Measurements from ENCODE around the gene CLIC3. TPM values are rescaled to one million over a fixed set of nuclear protein-coding genes. Genes with fewer than 3 reads are reported as not detected.
A peak's percentile ranks its signal among the peaks of the same experiment; 100 is the strongest.

CLIC3 gene
- polyA plus RNA-seq, 2 donors, result 351 to 474 TPM

- WGBS, 2 donors, result 84 to 86% methylated on average over 9 to 11 of the region's 11 CpGs
- Histone ChIP-seq H3K4me3 (ENCODE audit: low read depth in 1 of 2, low read length in 2 of 2) (no peak overlapping the region), H3K27me3 (ENCODE audit: control insufficient read depth in 1 of 2, insufficient read depth in 2 of 2, low read length in 2 of 2) (no peaks in the 10 kb centered on the region), H3K4me1 (ENCODE audit: control insufficient read depth in 2 of 2, insufficient read depth in 2 of 2, low read length in 1 of 2) (peaks cover 7 to 9% of the 10 kb centered on the region in 2 donors), H3K9me3 (ENCODE audit: control insufficient read depth in 2 of 2, insufficient read depth in 1 of 2, low read depth in 1 of 2, low read length in 1 of 2) (no peaks in the 10 kb centered on the region), H3K36me3 (ENCODE audit: control insufficient read depth in 2 of 2, insufficient read depth in 2 of 2, low read length in 1 of 2) (no peaks in the 10 kb centered on the region), H3K27ac (ENCODE audit: low read depth in 2 of 2, low read length in 1 of 2) (no peak overlapping the region)
Measured at GRCh38 chr9:136970361-136970760, 26.0 kb downstream of the CLIC3 start.

- Histone ChIP-seq H3K27ac (ENCODE audit: low read depth in 2 of 2, low read length in 1 of 2) (no peak overlapping the region), H3K4me3 (ENCODE audit: low read depth in 1 of 2, low read length in 2 of 2) (no peak overlapping the region)
Measured at GRCh38 chr9:136969774-136970173, 26.6 kb downstream of the CLIC3 start.

GRCh38 chr9:136969150-136969549 is 27.2 kb downstream of the CLIC3 start:
- Histone ChIP-seq H3K27ac (ENCODE audit: low read depth in 2 of 2, low read length in 1 of 2) (no peak overlapping the region), H3K9me3 (ENCODE audit: control insufficient read depth in 2 of 2, insufficient read depth in 1 of 2, low read depth in 1 of 2, low read length in 1 of 2) (no peaks in the 10 kb centered on the region), H3K4me1 (ENCODE audit: control insufficient read depth in 2 of 2, insufficient read depth in 2 of 2, low read length in 1 of 2) (peaks cover 5% of the 10 kb centered on the region in 2 donors), H3K36me3 (ENCODE audit: control insufficient read depth in 2 of 2, insufficient read depth in 2 of 2, low read length in 1 of 2) (no peaks in the 10 kb centered on the region), H3K27me3 (ENCODE audit: control insufficient read depth in 1 of 2, insufficient read depth in 2 of 2, low read length in 2 of 2) (no peaks in the 10 kb centered on the region), H3K4me3 (ENCODE audit: low read depth in 1 of 2, low read length in 2 of 2) (no peak overlapping the region)
- 71 to 76% methylated on average over 17 of the region's 17 CpGs for WGBS, 2 donors

More at GRCh38 chr9:136969774-136970173, 26.6 kb downstream of the CLIC3 start:
- H3K9me3 ChIP-seq (ENCODE audit: control insufficient read depth in 2 of 2, insufficient read depth in 1 of 2, low read depth in 1 of 2, low read length in 1 of 2), result no peaks in the 10 kb centered on the region
- no peaks in the 10 kb centered on the region for H3K36me3 ChIP-seq (ENCODE audit: control insufficient read depth in 2 of 2, insufficient read depth in 2 of 2, low read length in 1 of 2)
- peaks cover 4 to 5% of the 10 kb centered on the region in 2 donors for H3K4me1 ChIP-seq (ENCODE audit: control insufficient read depth in 2 of 2, insufficient read depth in 2 of 2, low read length in 1 of 2)
- 70 to 72% methylated on average over 5 of the region's 5 CpGs for WGBS, 2 donors
- no peaks in the 10 kb centered on the region for H3K27me3 ChIP-seq (ENCODE audit: control insufficient read depth in 1 of 2, insufficient read depth in 2 of 2, low read length in 2 of 2)

DNA sequence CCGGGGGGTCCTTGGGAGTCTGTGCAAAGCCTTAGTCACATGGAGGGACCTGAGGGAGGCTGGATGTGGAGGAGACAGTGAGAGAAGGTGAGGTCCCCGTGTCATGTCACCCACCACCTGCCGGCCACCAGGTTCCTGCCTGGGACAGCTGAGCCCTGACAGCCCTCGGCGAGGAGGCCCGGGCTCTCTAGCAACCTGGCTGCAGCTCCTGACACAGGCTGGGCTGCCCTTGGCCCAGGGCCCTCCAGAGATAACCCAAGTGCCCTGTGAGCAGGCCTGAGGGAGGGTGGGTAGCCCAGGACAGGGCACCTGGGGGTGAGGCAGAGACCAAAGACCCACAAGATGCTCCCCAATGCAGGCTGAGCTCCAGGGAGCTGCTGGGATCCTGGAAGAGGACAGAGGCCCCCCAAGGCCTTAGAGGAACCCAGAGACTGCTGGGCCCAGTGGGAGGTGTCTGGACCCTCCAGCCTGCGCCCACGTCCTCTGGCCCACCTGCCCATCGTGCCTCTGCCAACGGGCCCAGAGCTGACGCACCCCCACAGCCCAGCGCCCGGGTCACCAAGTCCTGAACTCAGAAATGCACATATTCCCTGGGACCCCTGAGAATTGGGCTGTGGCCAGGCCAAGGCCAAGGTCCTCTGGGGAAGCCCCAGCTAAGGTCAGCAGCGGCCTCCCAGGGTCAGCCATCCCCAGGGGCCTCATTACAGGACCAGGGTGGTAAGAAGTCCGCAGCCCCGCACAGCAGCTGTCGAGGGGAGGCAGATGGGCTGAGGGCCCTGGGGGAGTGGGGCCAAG is 27.8 kb downstream of the CLIC3 start:
- 81 to 82% methylated on average over 17 of the region's 17 CpGs for WGBS, 2 donors
- no peaks in the 10 kb centered on the region for H3K9me3 ChIP-seq (ENCODE audit: control insufficient read depth in 2 of 2, insufficient read depth in 1 of 2, low read depth in 1 of 2, low read length in 1 of 2)

DNA sequence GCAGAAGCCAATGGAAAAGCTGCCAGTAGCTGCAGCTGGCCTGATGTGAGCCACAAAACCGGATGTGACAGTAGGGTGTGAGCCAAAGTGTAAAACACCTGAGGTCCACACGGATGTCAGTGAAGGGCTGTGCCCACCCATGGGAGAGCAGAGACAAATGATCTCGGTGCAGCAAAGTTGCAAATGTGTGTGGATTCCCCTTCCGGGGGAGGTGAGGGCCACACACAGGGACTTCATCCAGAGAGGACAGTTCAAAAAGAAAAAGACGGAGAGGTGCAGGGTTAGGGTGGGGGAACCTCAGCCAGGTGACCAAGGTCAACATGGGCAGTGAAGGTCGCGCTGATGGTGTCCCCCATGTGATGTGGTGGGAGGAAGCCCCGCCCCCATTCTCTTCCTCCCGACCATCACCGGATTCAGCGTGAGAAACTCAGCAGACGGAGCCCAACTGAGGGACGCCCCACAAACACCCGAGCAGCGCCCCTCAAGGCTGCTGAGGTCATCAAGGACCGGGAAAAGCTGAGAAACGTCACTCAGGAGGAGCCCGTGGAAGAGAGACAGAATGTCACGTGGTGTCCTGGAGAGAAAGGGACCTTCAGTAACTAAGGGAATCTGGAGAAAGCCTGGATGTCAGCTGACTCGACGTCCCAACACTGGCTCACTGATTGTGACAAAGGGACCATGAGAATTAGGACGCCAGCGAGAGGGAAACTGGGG is 30.4 kb downstream of the CLIC3 start:
- no peak overlapping the region for H3K4me3 ChIP-seq (ENCODE audit: low read depth in 1 of 2, low read length in 2 of 2)
- H3K4me1 ChIP-seq (ENCODE audit: control insufficient read depth in 2 of 2, insufficient read depth in 2 of 2, low read length in 1 of 2), result peaks cover 5 to 16% of the 10 kb centered on the region in 2 donors
- no peaks in the 10 kb centered on the region for H3K27me3 ChIP-seq (ENCODE audit: control insufficient read depth in 1 of 2, insufficient read depth in 2 of 2, low read length in 2 of 2)
- H3K36me3 ChIP-seq (ENCODE audit: control insufficient read depth in 2 of 2, insufficient read depth in 2 of 2, low read length in 1 of 2), result no peaks in the 10 kb centered on the region
- H3K27ac ChIP-seq (ENCODE audit: low read depth in 2 of 2, low read length in 1 of 2), result no peak overlapping the region
- WGBS, 2 donors, result 21 to 26% methylated on average over 23 of the region's 23 CpGs
- H3K9me3 ChIP-seq (ENCODE audit: control insufficient read depth in 2 of 2, insufficient read depth in 1 of 2, low read depth in 1 of 2, low read length in 1 of 2), result no peaks in the 10 kb centered on the region

More for the DNA sequence above, 27.8 kb downstream of the CLIC3 start:
- Histone ChIP-seq H3K4me1 (ENCODE audit: control insufficient read depth in 2 of 2, insufficient read depth in 2 of 2, low read length in 1 of 2) (peaks cover 4 to 8% of the 10 kb centered on the region in 2 donors), H3K27me3 (ENCODE audit: control insufficient read depth in 1 of 2, insufficient read depth in 2 of 2, low read length in 2 of 2) (no peaks in the 10 kb centered on the region), H3K4me3 (ENCODE audit: low read depth in 1 of 2, low read length in 2 of 2) (no peak overlapping the region), H3K27ac (ENCODE audit: low read depth in 2 of 2, low read length in 1 of 2) (no peak overlapping the region), H3K36me3 (ENCODE audit: control insufficient read depth in 2 of 2, insufficient read depth in 2 of 2, low read length in 1 of 2) (no peaks in the 10 kb centered on the region)

GRCh38 chr9:136964833-136965422 is 31.4 kb downstream of the CLIC3 start:
- Histone ChIP-seq H3K4me3 (ENCODE audit: low read depth in 1 of 2, low read length in 2 of 2) (no peak overlapping the region), H3K4me1 (ENCODE audit: control insufficient read depth in 2 of 2, insufficient read depth in 2 of 2, low read length in 1 of 2) (peaks cover 6 to 17% of the 10 kb centered on the region in 2 donors), H3K9me3 (ENCODE audit: control insufficient read depth in 2 of 2, insufficient read depth in 1 of 2, low read depth in 1 of 2, low read length in 1 of 2) (no peaks in the 10 kb centered on the region), H3K27ac (ENCODE audit: low read depth in 2 of 2, low read length in 1 of 2) (no peak overlapping the region), H3K27me3 (ENCODE audit: control insufficient read depth in 1 of 2, insufficient read depth in 2 of 2, low read length in 2 of 2) (no peaks in the 10 kb centered on the region), H3K36me3 (ENCODE audit: control insufficient read depth in 2 of 2, insufficient read depth in 2 of 2, low read length in 1 of 2) (no peaks in the 10 kb centered on the region)
- 79 to 87% methylated on average over 26 of the region's 26 CpGs for WGBS, 2 donors

DNA sequence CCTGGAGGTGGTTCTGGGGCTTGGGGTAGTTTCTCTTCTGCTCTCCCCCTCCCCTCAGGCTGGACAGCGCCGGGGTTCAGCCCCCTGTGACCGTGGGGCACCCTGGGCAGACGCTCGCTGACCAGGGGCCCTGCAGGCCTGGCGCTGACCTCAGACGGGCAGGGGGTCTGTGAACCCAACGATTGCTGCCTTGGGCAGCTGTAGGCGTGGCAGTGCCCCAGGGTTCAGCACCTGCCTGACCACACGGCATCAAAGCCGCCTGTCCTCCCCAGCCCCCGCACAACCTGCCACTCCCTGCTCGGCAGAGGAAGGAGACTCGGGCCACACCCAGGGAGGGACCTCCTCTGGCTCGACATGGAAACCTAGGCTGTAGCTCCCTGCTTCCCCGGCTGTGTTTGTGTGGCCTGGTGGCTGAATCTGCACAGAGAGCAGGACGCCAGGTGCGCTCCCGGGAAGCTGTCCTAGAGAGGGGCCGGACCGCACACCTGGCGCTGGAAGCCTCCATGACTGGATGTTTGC is 32.1 kb downstream of the CLIC3 start:
- Histone ChIP-seq H3K9me3 (ENCODE audit: control insufficient read depth in 2 of 2, insufficient read depth in 1 of 2, low read depth in 1 of 2, low read length in 1 of 2) (no peaks in the 10 kb centered on the region), H3K36me3 (ENCODE audit: control insufficient read depth in 2 of 2, insufficient read depth in 2 of 2, low read length in 1 of 2) (no peaks in the 10 kb centered on the region), H3K27me3 (ENCODE audit: control insufficient read depth in 1 of 2, insufficient read depth in 2 of 2, low read length in 2 of 2) (no peaks in the 10 kb centered on the region), H3K27ac (ENCODE audit: low read depth in 2 of 2, low read length in 1 of 2) (no peak overlapping the region), H3K4me3 (ENCODE audit: low read depth in 1 of 2, low read length in 2 of 2) (no peak overlapping the region), H3K4me1 (ENCODE audit: control insufficient read depth in 2 of 2, insufficient read depth in 2 of 2, low read length in 1 of 2) (peaks cover 6 to 17% of the 10 kb centered on the region in 2 donors)
- 49 to 56% methylated on average over 20 to 22 of the region's 22 CpGs for WGBS, 2 donors

DNA sequence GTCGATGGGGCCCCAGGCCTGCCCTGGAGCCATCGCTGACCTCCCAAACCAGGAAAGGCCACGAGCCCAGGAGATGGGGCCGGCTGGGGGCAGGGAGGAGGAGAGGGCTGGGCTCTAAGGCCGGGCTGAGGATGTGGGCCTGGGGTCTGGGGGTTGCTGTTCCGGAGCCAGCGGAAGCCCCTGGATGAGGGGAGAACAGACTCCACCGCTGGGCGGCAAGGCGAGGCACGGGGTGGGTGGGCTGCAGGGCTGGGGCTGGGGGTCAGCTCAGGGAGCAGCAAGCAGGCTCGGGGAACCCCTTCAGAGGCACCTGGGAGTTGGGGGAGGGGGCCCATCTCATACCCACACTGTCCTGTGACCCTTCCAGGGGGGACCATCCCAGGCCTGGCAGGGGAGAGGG is 32.6 kb downstream of the CLIC3 start:
- WGBS, 2 donors, result 83 to 88% methylated on average over 12 of the region's 12 CpGs

GRCh38 chr9:136963341-136963740 is 33.0 kb downstream of the CLIC3 start:
- no peak overlapping the region for H3K4me3 ChIP-seq (ENCODE audit: low read depth in 1 of 2, low read length in 2 of 2)
- H3K9me3 ChIP-seq (ENCODE audit: control insufficient read depth in 2 of 2, insufficient read depth in 1 of 2, low read depth in 1 of 2, low read length in 1 of 2), result no peaks in the 10 kb centered on the region
- WGBS, 2 donors, result 77 to 85% methylated on average over 15 of the region's 15 CpGs
- H3K36me3 ChIP-seq (ENCODE audit: control insufficient read depth in 2 of 2, insufficient read depth in 2 of 2, low read length in 1 of 2), result no peaks in the 10 kb centered on the region
- peaks cover 6 to 17% of the 10 kb centered on the region in 2 donors for H3K4me1 ChIP-seq (ENCODE audit: control insufficient read depth in 2 of 2, insufficient read depth in 2 of 2, low read length in 1 of 2)
- H3K27me3 ChIP-seq (ENCODE audit: control insufficient read depth in 1 of 2, insufficient read depth in 2 of 2, low read length in 2 of 2), result no peaks in the 10 kb centered on the region
- H3K27ac ChIP-seq (ENCODE audit: low read depth in 2 of 2, low read length in 1 of 2), result peak overlapping the region in 1 of 2 donors; percentile 6

More for the DNA sequence above, 32.6 kb downstream of the CLIC3 start:
- no peaks in the 10 kb centered on the region for H3K27me3 ChIP-seq (ENCODE audit: control insufficient read depth in 1 of 2, insufficient read depth in 2 of 2, low read length in 2 of 2)
- no peak overlapping the region for H3K4me3 ChIP-seq (ENCODE audit: low read depth in 1 of 2, low read length in 2 of 2)
- H3K4me1 ChIP-seq (ENCODE audit: control insufficient read depth in 2 of 2, insufficient read depth in 2 of 2, low read length in 1 of 2), result peaks cover 6 to 17% of the 10 kb centered on the region in 2 donors
- no peaks in the 10 kb centered on the region for H3K36me3 ChIP-seq (ENCODE audit: control insufficient read depth in 2 of 2, insufficient read depth in 2 of 2, low read length in 1 of 2)
- no peaks in the 10 kb centered on the region for H3K9me3 ChIP-seq (ENCODE audit: control insufficient read depth in 2 of 2, insufficient read depth in 1 of 2, low read depth in 1 of 2, low read length in 1 of 2)
- H3K27ac ChIP-seq (ENCODE audit: low read depth in 2 of 2, low read length in 1 of 2), result no peak overlapping the region

Data from esophagus (tissue), 2 donors.